Measurements from ENCODE around the gene FAM181A.

Gene FAM181A

GRCh38 chr14:93914278-93914677 lies 12.9 kb upstream of the FAM181A start:
- no peak for DNase-seq (ENCODE audit: low read depth in 2 of 2)
- TF ChIP-seq, protein P1, sequence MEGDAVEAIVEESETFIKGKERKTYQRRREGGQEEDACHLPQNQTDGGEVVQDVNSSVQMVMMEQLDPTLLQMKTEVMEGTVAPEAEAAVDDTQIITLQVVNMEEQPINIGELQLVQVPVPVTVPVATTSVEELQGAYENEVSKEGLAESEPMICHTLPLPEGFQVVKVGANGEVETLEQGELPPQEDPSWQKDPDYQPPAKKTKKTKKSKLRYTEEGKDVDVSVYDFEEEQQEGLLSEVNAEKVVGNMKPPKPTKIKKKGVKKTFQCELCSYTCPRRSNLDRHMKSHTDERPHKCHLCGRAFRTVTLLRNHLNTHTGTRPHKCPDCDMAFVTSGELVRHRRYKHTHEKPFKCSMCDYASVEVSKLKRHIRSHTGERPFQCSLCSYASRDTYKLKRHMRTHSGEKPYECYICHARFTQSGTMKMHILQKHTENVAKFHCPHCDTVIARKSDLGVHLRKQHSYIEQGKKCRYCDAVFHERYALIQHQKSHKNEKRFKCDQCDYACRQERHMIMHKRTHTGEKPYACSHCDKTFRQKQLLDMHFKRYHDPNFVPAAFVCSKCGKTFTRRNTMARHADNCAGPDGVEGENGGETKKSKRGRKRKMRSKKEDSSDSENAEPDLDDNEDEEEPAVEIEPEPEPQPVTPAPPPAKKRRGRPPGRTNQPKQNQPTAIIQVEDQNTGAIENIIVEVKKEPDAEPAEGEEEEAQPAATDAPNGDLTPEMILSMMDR (IDR thresholded peaks at IDR 0.05; ENCODE audit: low read depth, low read length), result no peak
- H3K4me3 ChIP-seq (replicated peaks in 1 of 2; ENCODE audit: low read depth in 2 of 2, low read length in 2 of 2), result no peak overlapping the region

GRCh38 chr14:93915070-93915705 lies 12.0 kb upstream of the FAM181A start:
- no peak overlapping the region for H3K4me3 ChIP-seq (replicated peaks in 1 of 2; ENCODE audit: low read depth in 2 of 2, low read length in 2 of 2)
- TF ChIP-seq, protein P1 (IDR thresholded peaks at IDR 0.05; ENCODE audit: low read depth, low read length), result no peak

DNA sequence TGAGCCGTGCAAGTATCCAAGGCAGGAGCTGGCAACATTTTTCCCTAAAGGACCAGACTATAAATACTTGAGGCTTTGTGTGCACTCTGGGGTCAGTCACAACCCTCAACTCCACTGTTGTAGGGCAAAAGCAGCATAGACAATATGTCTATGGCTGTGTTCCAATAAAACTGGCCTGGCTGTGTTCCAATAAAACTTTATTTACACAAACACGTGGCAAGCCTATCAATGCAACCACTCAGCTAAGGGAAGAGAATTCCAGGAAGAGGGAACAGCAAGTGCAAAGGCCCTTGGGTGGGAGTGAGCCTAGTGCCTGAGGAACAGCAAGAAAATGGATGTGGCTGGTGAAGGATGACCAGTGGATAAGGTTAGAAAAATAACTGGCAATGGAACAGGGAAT lies 11.3 kb upstream of the FAM181A start:
- TF ChIP-seq, protein P1 (IDR thresholded peaks at IDR 0.05; ENCODE audit: low read depth, low read length), result no peak
- no peak for DNase-seq (ENCODE audit: low read depth in 2 of 2)
- no peak overlapping the region for H3K4me3 ChIP-seq (replicated peaks in 1 of 2; ENCODE audit: low read depth in 2 of 2, low read length in 2 of 2)

More at GRCh38 chr14:93915070-93915705, 12.0 kb upstream of the FAM181A start:
- DNase-seq (ENCODE audit: low read depth in 2 of 2), result no peak

DNA sequence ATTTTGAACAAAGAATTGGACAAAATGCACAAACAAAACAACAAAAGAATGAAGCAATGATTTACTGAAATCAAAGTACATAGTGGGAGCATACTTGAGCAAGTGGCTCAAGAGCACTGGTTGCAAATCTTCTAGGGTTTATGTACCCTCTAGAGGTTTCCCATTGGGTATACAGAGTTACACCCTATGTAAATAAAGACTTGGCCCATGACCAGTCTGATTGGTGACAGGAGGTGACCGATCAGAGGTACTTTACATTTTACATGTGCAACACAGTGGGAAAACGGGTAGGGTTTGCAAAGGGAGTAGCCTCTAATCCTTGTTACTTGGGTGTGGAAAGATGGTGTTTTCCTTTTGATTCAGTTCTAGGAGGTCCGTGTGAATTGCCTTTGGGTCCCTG lies 10.6 kb upstream of the FAM181A start:
- DNase-seq (ENCODE audit: low read depth in 2 of 2), result no peak
- TF ChIP-seq, protein P1 (IDR thresholded peaks at IDR 0.05; ENCODE audit: low read depth, low read length), result no peak
- no peak overlapping the region for H3K4me3 ChIP-seq (replicated peaks in 1 of 2; ENCODE audit: low read depth in 2 of 2, low read length in 2 of 2)

- no peak for DNase-seq (ENCODE audit: low read depth in 2 of 2)
- H3K4me3 ChIP-seq (replicated peaks in 1 of 2; ENCODE audit: low read depth in 2 of 2, low read length in 2 of 2), result no peak overlapping the region
- TF ChIP-seq, protein P1 (IDR thresholded peaks at IDR 0.05; ENCODE audit: low read depth, low read length), result no peak
Measured at GRCh38 chr14:93917141-93917540, 10.0 kb upstream of the FAM181A start.

- TF ChIP-seq, protein P1 (IDR thresholded peaks at IDR 0.05; ENCODE audit: low read depth, low read length), result no peak
- no peak overlapping the region for H3K4me3 ChIP-seq (replicated peaks in 1 of 2; ENCODE audit: low read depth in 2 of 2, low read length in 2 of 2)
- no peak for DNase-seq (ENCODE audit: low read depth in 2 of 2)
Measured at GRCh38 chr14:93921001-93921806, 5.9 kb upstream of the FAM181A start.
